Measurements from ENCODE around the gene CLASP1. TPM values are rescaled to one million over a fixed set of nuclear protein-coding genes. Genes with fewer than 3 reads are reported as not detected.

The CLASP1 gene
- total and polyA plus RNA-seq, 4 experiments from 2014 or later: 3.3 to 68.7 (median 42.1) TPM

DNA sequence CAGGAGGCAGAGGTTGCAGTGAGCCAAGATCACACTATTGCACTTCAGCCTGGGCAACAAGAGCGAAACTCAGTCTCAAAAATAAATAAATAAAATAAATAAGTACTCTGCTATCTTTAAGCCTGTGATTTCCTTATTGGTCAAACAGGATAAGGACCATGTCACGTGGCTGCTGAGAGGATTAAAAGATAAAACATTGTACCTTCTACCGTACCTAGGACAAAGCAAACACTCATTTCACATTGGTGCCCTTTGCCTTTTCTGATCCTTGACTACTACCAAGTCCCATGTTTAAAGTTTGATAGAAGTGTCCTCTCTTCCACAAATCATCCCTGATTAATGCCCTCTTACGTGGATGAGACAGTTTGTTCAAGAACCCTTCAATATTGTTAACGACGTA is 244.0 kb downstream of the CLASP1 start:
- H3K9me3 ChIP-seq (ENCODE audit: control insufficient read depth in 1 of 2, low read length in 2 of 2): no peaks in the 10 kb centered on the region
- intact Hi-C loops (cut with micrococcal nuclease): no loop called here
- Mint-ChIP-seq H3K4me3 (no peak overlapping the region), H3K9me3 (no peaks in the 10 kb centered on the region), H3K4me1 (peaks cover 0 to 4% (median 0%) of the 10 kb centered on the region in 4 donors), H3K27me3 (no peaks in the 10 kb centered on the region), H3K36me3 (peaks cover 60 to 70% of the 10 kb centered on the region in 2 donors), H3K27ac (no peak overlapping the region)
- ChIA-PET POLR2A (ENCODE audit: partially characterized antibody) (no interaction called here), CTCF (ENCODE audit: partially characterized antibody) (interaction anchor here (1.1 kb wide), 1 partner anchor 313 kb away, joined by 7 read pairs; no protein-coding TSS in a partner anchor)
- H3K27ac ChIP-seq (ENCODE audit: low read depth, low read length): no peak overlapping the region
- H3K36me3 ChIP-seq (ENCODE audit: insufficient read depth, low read length): peaks cover 36% of the 10 kb centered on the region
- DNase-seq: no peak
- H3K4me1 ChIP-seq (ENCODE audit: insufficient read depth, low read length): no peaks in the 10 kb centered on the region
- H3K27me3 ChIP-seq (ENCODE audit: insufficient read depth, low read length): no peaks in the 10 kb centered on the region
- H3K4me3 ChIP-seq (ENCODE audit: low read length in 2 of 2): no peak overlapping the region

- POLR2A ChIA-PET (ENCODE audit: partially characterized antibody): no interaction called here
- H3K4me3 ChIP-seq (ENCODE audit: low read length in 2 of 2): no peak overlapping the region
- Mint-ChIP-seq H3K4me1 (peaks cover 0 to 4% (median 0%) of the 10 kb centered on the region in 4 donors), H3K4me3 (no peak overlapping the region), H3K27ac (peak overlapping the region in 1 of 7 donors; percentile 57), H3K27me3 (no peaks in the 10 kb centered on the region), H3K9me3 (no peaks in the 10 kb centered on the region), H3K36me3 (peaks cover 48 to 79% of the 10 kb centered on the region in 2 donors)
- DNase-seq: no peak
- no peaks in the 10 kb centered on the region for H3K9me3 ChIP-seq (ENCODE audit: control insufficient read depth in 1 of 2, low read length in 2 of 2)
- H3K27ac ChIP-seq (ENCODE audit: low read depth, low read length): no peak overlapping the region
- intact Hi-C loops (cut with micrococcal nuclease): no loop called here
- no peaks in the 10 kb centered on the region for H3K4me1 ChIP-seq (ENCODE audit: insufficient read depth, low read length)
- CTCF ChIA-PET (ENCODE audit: partially characterized antibody): interaction anchor here (1.6 kb wide), 1 partner anchor 20 kb away, joined by 4 read pairs; no protein-coding TSS in a partner anchor
- H3K36me3 ChIP-seq (ENCODE audit: insufficient read depth, low read length): peaks cover 39% of the 10 kb centered on the region
- H3K27me3 ChIP-seq (ENCODE audit: insufficient read depth, low read length): no peaks in the 10 kb centered on the region
Measured at GRCh38 chr2:121400201-121400600, 249.1 kb downstream of the CLASP1 start.

DNA sequence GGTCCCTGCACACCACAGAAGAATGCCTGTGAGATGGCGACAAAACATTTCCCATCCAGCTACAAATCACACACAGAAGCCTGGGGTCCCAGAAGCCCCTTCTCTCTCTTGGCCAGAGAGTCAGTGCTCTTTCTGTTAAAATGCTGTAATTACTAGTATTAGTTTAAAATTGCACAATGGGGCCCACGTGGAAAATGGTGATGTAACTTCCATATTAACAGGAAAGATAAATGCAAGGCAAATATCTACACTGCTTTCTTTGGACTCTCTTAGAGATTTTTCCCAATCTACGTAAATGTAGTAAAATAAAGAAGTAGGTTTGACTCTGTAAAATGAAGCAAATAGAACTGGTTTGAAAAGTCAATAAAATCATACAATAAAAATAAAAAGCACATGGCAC is 250.4 kb downstream of the CLASP1 start:
- Histone ChIP-seq H3K27me3 (ENCODE audit: insufficient read depth, low read length) (no peaks in the 10 kb centered on the region), H3K36me3 (ENCODE audit: insufficient read depth, low read length) (peaks cover 43% of the 10 kb centered on the region), H3K4me3 (ENCODE audit: low read length in 2 of 2) (no peak overlapping the region), H3K4me1 (ENCODE audit: insufficient read depth, low read length) (no peaks in the 10 kb centered on the region), H3K9me3 (ENCODE audit: control insufficient read depth in 1 of 2, low read length in 2 of 2) (no peaks in the 10 kb centered on the region), H3K27ac (ENCODE audit: low read depth, low read length) (no peak overlapping the region)
- peak overlapping the region in 3 of 7 donors; percentile 10 to 69 (median 12) for H3K27ac Mint-ChIP-seq
- ChIA-PET POLR2A (ENCODE audit: partially characterized antibody) (no interaction called here), CTCF (ENCODE audit: partially characterized antibody) (interaction anchor here (1.2 kb wide), 1 partner anchor 322 kb away, joined by 3 read pairs; no protein-coding TSS in a partner anchor)
- H3K9me3 Mint-ChIP-seq: no peaks in the 10 kb centered on the region
- DNase-seq: no peak
- H3K4me3 Mint-ChIP-seq: no peak overlapping the region
- peaks cover 0 to 3% (median 0%) of the 10 kb centered on the region in 4 donors for H3K4me1 Mint-ChIP-seq
- intact Hi-C loops (cut with micrococcal nuclease): no loop called here
- peaks cover 50 to 85% of the 10 kb centered on the region in 2 donors for H3K36me3 Mint-ChIP-seq
- no peaks in the 10 kb centered on the region for H3K27me3 Mint-ChIP-seq

DNA sequence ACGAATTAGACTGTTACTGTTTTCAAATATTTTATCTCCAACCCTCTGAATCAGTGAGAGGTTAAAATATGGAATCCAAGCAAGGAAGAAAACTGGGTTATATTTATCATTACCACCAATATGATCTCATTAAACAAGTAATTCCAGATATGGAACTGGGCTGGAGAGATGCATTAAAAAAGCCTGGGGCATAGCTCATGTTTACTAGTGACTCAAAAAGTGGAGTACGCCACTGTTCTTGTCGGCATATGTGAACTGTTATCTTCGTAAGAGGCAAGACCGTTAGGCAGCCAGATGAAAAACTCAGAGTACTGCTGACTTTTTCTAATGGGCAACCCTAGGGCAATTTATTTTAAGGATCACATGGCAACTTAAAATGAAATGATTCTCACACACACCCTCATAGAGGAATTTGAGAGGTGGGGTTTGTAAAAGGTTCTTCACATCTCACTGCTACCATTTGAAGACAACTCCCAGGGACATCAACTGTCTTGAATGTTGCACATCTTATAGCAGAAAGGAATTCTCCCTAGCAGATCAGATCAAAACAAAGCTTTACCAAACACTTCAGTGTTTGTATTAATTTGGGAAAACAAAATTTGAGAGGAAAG is 259.1 kb downstream of the CLASP1 start:
- H3K4me3 Mint-ChIP-seq: no peak overlapping the region
- Histone ChIP-seq H3K27me3 (ENCODE audit: insufficient read depth, low read length) (no peaks in the 10 kb centered on the region), H3K9me3 (ENCODE audit: control insufficient read depth in 1 of 2, low read length in 2 of 2) (no peaks in the 10 kb centered on the region), H3K4me3 (ENCODE audit: low read length in 2 of 2) (no peak overlapping the region), H3K36me3 (ENCODE audit: insufficient read depth, low read length) (peaks cover 31% of the 10 kb centered on the region), H3K27ac (ENCODE audit: low read depth, low read length) (no peak overlapping the region), H3K4me1 (ENCODE audit: insufficient read depth, low read length) (no peaks in the 10 kb centered on the region)
- H3K9me3 Mint-ChIP-seq: no peaks in the 10 kb centered on the region
- ChIA-PET CTCF (ENCODE audit: partially characterized antibody) (no interaction called here), POLR2A (ENCODE audit: partially characterized antibody) (no interaction called here)
- H3K27me3 Mint-ChIP-seq: no peaks in the 10 kb centered on the region
- DNase-seq: no peak
- peak overlapping the region in 2 of 7 donors; percentile 5 to 15 for H3K27ac Mint-ChIP-seq
- H3K36me3 Mint-ChIP-seq: peaks cover 34 to 66% of the 10 kb centered on the region in 2 donors
- intact Hi-C loops (cut with micrococcal nuclease): no loop called here
- H3K4me1 Mint-ChIP-seq: peaks cover 0 to 2% (median 0%) of the 10 kb centered on the region in 4 donors

DNA sequence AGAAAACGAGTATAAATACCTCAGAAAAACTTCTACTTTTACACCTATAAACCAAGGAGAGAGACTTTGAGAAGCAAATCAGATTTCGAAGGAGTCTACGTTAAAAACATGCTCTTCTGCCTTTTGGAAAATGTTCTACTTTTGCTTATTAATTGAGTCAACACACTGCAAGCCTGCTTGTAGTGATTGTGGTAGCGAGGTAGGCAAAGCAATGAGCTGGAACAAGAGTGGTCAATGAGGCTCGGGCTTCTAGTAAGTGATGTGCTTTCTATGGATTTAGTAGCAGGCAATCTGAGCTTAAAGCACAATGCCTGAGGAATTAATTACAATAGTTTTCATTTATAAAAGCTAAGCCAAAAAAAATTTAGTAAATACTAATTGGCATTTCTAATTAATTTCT is 260.9 kb downstream of the CLASP1 start:
- Histone ChIP-seq H3K36me3 (ENCODE audit: insufficient read depth, low read length) (peaks cover 30% of the 10 kb centered on the region), H3K9me3 (ENCODE audit: control insufficient read depth in 1 of 2, low read length in 2 of 2) (no peaks in the 10 kb centered on the region), H3K4me1 (ENCODE audit: insufficient read depth, low read length) (no peaks in the 10 kb centered on the region), H3K4me3 (ENCODE audit: low read length in 2 of 2) (no peak overlapping the region), H3K27me3 (ENCODE audit: insufficient read depth, low read length) (no peaks in the 10 kb centered on the region), H3K27ac (ENCODE audit: low read depth, low read length) (no peak overlapping the region)
- H3K4me3 Mint-ChIP-seq: no peak overlapping the region
- H3K4me1 Mint-ChIP-seq: peaks cover 0 to 2% (median 0%) of the 10 kb centered on the region in 4 donors
- H3K9me3 Mint-ChIP-seq: no peaks in the 10 kb centered on the region
- H3K27me3 Mint-ChIP-seq: no peaks in the 10 kb centered on the region
- ChIA-PET POLR2A (ENCODE audit: partially characterized antibody) (no interaction called here), CTCF (ENCODE audit: partially characterized antibody) (no interaction called here)
- peaks cover 30 to 59% of the 10 kb centered on the region in 2 donors for H3K36me3 Mint-ChIP-seq
- intact Hi-C loops (cut with micrococcal nuclease): no loop called here
- no peak for DNase-seq
- peak overlapping the region in 1 of 7 donors; percentile 25 for H3K27ac Mint-ChIP-seq

GRCh38 chr2:121387591-121388325 is 261.5 kb downstream of the CLASP1 start:
- Mint-ChIP-seq H3K4me1 (peaks cover 0 to 2% (median 0%) of the 10 kb centered on the region in 4 donors), H3K4me3 (no peak overlapping the region), H3K27me3 (no peaks in the 10 kb centered on the region), H3K36me3 (peaks cover 32 to 61% of the 10 kb centered on the region in 2 donors), H3K9me3 (no peaks in the 10 kb centered on the region), H3K27ac (peak overlapping the region in 1 of 7 donors; percentile 25)
- Histone ChIP-seq H3K27ac (ENCODE audit: low read depth, low read length) (no peak overlapping the region), H3K27me3 (ENCODE audit: insufficient read depth, low read length) (no peaks in the 10 kb centered on the region), H3K9me3 (ENCODE audit: control insufficient read depth in 1 of 2, low read length in 2 of 2) (no peaks in the 10 kb centered on the region), H3K4me1 (ENCODE audit: insufficient read depth, low read length) (no peaks in the 10 kb centered on the region), H3K4me3 (ENCODE audit: low read length in 2 of 2) (no peak overlapping the region), H3K36me3 (ENCODE audit: insufficient read depth, low read length) (peaks cover 36% of the 10 kb centered on the region)
- CTCF ChIA-PET (ENCODE audit: partially characterized antibody): no interaction called here
- no peak for DNase-seq
- POLR2A ChIA-PET (ENCODE audit: partially characterized antibody): no interaction called here
- intact Hi-C loops (cut with micrococcal nuclease): no loop called here

DNA sequence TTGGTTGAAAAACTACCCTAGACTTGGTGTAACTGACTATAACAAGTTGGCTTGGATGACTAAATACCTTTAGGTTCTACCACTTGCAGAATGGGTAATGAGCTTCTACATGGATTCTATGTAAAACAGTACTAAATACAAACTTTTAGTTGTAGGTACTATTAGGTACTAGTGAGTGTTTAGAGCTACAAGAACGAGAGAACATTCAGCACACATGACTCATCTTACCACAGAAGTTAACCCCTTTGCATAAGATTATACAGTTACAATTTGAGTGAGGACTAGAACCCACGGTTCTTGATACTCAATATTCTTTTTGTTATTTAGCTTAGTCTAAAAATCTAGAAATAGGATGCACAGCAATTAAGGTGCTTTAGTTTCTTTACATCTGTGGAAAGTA is 262.6 kb downstream of the CLASP1 start:
- intact Hi-C loops (cut with micrococcal nuclease): no loop called here
- DNase-seq: no peak
- H3K36me3 Mint-ChIP-seq: peaks cover 40 to 67% of the 10 kb centered on the region in 2 donors

More for the DNA sequence above, 262.6 kb downstream of the CLASP1 start:
- Histone ChIP-seq H3K4me1 (ENCODE audit: insufficient read depth, low read length) (no peaks in the 10 kb centered on the region), H3K9me3 (ENCODE audit: control insufficient read depth in 1 of 2, low read length in 2 of 2) (no peaks in the 10 kb centered on the region), H3K4me3 (ENCODE audit: low read length in 2 of 2) (no peak overlapping the region), H3K36me3 (ENCODE audit: insufficient read depth, low read length) (peaks cover 47% of the 10 kb centered on the region), H3K27ac (ENCODE audit: low read depth, low read length) (no peak overlapping the region), H3K27me3 (ENCODE audit: insufficient read depth, low read length) (no peaks in the 10 kb centered on the region)
- Mint-ChIP-seq H3K27me3 (no peaks in the 10 kb centered on the region), H3K9me3 (no peaks in the 10 kb centered on the region), H3K4me3 (no peak overlapping the region), H3K4me1 (peaks cover 0 to 2% (median 0%) of the 10 kb centered on the region in 4 donors), H3K27ac (no peak overlapping the region)
- ChIA-PET POLR2A (ENCODE audit: partially characterized antibody) (no interaction called here), CTCF (ENCODE audit: partially characterized antibody) (interaction anchor here (1.5 kb wide), 1 partner anchor 18 kb away, joined by 3 read pairs; no protein-coding TSS in a partner anchor)

Data from CD4-positive, alpha-beta memory T cell (primary cell).